Measurements from ENCODE around the gene ATP6V1F. TPM values are rescaled to one million over a fixed set of nuclear protein-coding genes. Genes with fewer than 3 reads are reported as not detected.
A peak's percentile ranks its signal among the peaks of the same experiment; 100 is the strongest.

ATP6V1F gene
- total RNA-seq, 4 donors from 2014 or later: 31.2 to 137 (median 61.3) TPM

GRCh38 chr7:128841171-128841690 lies 21.4 kb upstream of the ATP6V1F start:
- intact Hi-C loops (cut with DNase I; ENCODE audit: low total_unique reads): no loop called here
- H3K9me3 ChIP-seq: no peaks in the 10 kb centered on the region
- H3K27ac ChIP-seq: no peak overlapping the region
- H3K27me3 ChIP-seq: no peaks in the 10 kb centered on the region
- peaks cover 3 to 6% of the 10 kb centered on the region in 2 donors for H3K4me1 ChIP-seq
- no peak overlapping the region for H3K4me3 ChIP-seq
- peak in 1 of 2 donors; percentile 15 for DNase-seq
- TF ChIP-seq CTCF (IDR thresholded peaks at IDR 0.05): no peak
- TF ChIP-seq POLR2A (IDR thresholded peaks at IDR 0.05): no peak
- H3K36me3 ChIP-seq: no peaks in the 10 kb centered on the region

GRCh38 chr7:128841921-128842673 lies 20.6 kb upstream of the ATP6V1F start:
- no peak for DNase-seq
- Histone ChIP-seq H3K9me3 (no peaks in the 10 kb centered on the region), H3K4me1 (no peaks in the 10 kb centered on the region), H3K4me3 (no peak overlapping the region), H3K27ac (no peak overlapping the region), H3K27me3 (no peaks in the 10 kb centered on the region), H3K36me3 (no peaks in the 10 kb centered on the region)
- intact Hi-C loops (cut with DNase I; ENCODE audit: low total_unique reads): no loop called here
- no peak for TF ChIP-seq POLR2A (IDR thresholded peaks at IDR 0.05)
- peak; percentile 26 to 67 (median 48) for TF ChIP-seq CTCF (IDR thresholded peaks at IDR 0.05)

GRCh38 chr7:128842674-128843641 lies 19.7 kb upstream of the ATP6V1F start:
- no peak for DNase-seq
- no peaks in the 10 kb centered on the region for H3K36me3 ChIP-seq
- no peak overlapping the region for H3K27ac ChIP-seq
- no peaks in the 10 kb centered on the region for H3K27me3 ChIP-seq
- no peak overlapping the region for H3K4me3 ChIP-seq
- no peaks in the 10 kb centered on the region for H3K4me1 ChIP-seq
- intact Hi-C loops (cut with DNase I; ENCODE audit: low total_unique reads): no loop called here
- TF ChIP-seq CTCF (IDR thresholded peaks at IDR 0.05): no peak
- no peak for TF ChIP-seq POLR2A (IDR thresholded peaks at IDR 0.05)
- H3K9me3 ChIP-seq: no peaks in the 10 kb centered on the region

GRCh38 chr7:128843938-128844621 lies 18.6 kb upstream of the ATP6V1F start:
- TF ChIP-seq POLR2A (IDR thresholded peaks at IDR 0.05): no peak
- no peak for TF ChIP-seq CTCF (IDR thresholded peaks at IDR 0.05)
- Histone ChIP-seq H3K4me3 (no peak overlapping the region), H3K36me3 (no peaks in the 10 kb centered on the region), H3K27me3 (no peaks in the 10 kb centered on the region), H3K9me3 (no peaks in the 10 kb centered on the region), H3K4me1 (no peaks in the 10 kb centered on the region), H3K27ac (no peak overlapping the region)
- intact Hi-C loops (cut with DNase I; ENCODE audit: low total_unique reads): no loop called here
- DNase-seq: no peak
